MCF 10A (cell line): Measurements from ENCODE around the gene RBM7. TPM values are rescaled to one million over a fixed set of nuclear protein-coding genes. Genes with fewer than 3 reads are reported as not detected.

Experiments
- BruUV-seq: library from RNA; stranded (reverse); fragments of 400-500 nt; replicated peaks from 2 replicates; lab custom pipeline; 2021; lab: Mats Ljungman, UMichigan
- CTCF ChIA-PET: fragments of 300-600 bp; sonication (Branson Sonifier 250); formaldehyde crosslinking; extraction: SDS; loops from one replicate; lab custom pipeline; 2021; ENCODE audit warnings: antibody characterized with exemption, inconsistent platforms; lab: Yijun Ruan, JAX
- POLR2A ChIA-PET: fragments of 300-600, 350-650 bp; sonication (Branson Sonifier 250); formaldehyde crosslinking; extraction: SDS; loops from one replicate; lab custom pipeline; 2020; ENCODE audit warnings: antibody characterized with exemption, inconsistent platforms; lab: Yijun Ruan, JAX
- DNase-seq: peaks from one replicate; pipeline ENCODE4 v3.0.0-alpha.2; 2018; ENCODE audit not compliant: unreplicated experiment
- H3K27ac Mint-ChIP-seq: one replicate; pipeline ENCODE4 v1.8.0; 2022; ENCODE audit warnings: mild to moderate bottlenecking, low read depth, mixed read lengths; ENCODE audit not compliant: unreplicated experiment
- H3K27me3 Mint-ChIP-seq: one replicate; pipeline ENCODE4 v1.8.0; 2022; ENCODE audit warnings: mixed read lengths; ENCODE audit not compliant: insufficient read depth, unreplicated experiment
- H3K36me3 Mint-ChIP-seq: one replicate; pipeline ENCODE4 v1.8.0; 2022; ENCODE audit warnings: mild to moderate bottlenecking, moderate library complexity, mixed read lengths; ENCODE audit not compliant: insufficient read depth, unreplicated experiment
- H3K4me1 Mint-ChIP-seq: one replicate; pipeline ENCODE4 v1.8.0; 2022; ENCODE audit warnings: mixed read lengths; ENCODE audit not compliant: insufficient read depth, unreplicated experiment
- H3K4me3 Mint-ChIP-seq: one replicate; pipeline ENCODE4 v1.8.0; 2022; ENCODE audit warnings: mild to moderate bottlenecking, moderate library complexity, mixed read lengths; ENCODE audit not compliant: unreplicated experiment
- H3K9me3 Mint-ChIP-seq: one replicate; pipeline ENCODE4 v1.8.0; 2022; ENCODE audit warnings: mixed read lengths; ENCODE audit not compliant: unreplicated experiment
- intact Hi-C: fragments of 100-400 bp; cut with micrococcal nuclease; formaldehyde crosslinking; loops from 2 replicates; pipeline ENCODE4 v1.14.1; 2022
- total RNA-seq: library from RNA; stranded (reverse); gene quantifications from 2 replicates; pipeline ENCODE4 v1.2.3, GENCODE V29; 2022
- TF ChIP-seq, protein P1 (sequence below): fragments of 200-600 bp; IDR thresholded peaks from one replicate; pipeline ENCODE4 v1.8.0; 2022; ENCODE audit warnings: antibody characterized with exemption, mild to moderate bottlenecking; ENCODE audit not compliant: unreplicated experiment

Gene RBM7
- total RNA-seq, 1 experiment from 2014 or later, result 46.4 TPM

DNA sequence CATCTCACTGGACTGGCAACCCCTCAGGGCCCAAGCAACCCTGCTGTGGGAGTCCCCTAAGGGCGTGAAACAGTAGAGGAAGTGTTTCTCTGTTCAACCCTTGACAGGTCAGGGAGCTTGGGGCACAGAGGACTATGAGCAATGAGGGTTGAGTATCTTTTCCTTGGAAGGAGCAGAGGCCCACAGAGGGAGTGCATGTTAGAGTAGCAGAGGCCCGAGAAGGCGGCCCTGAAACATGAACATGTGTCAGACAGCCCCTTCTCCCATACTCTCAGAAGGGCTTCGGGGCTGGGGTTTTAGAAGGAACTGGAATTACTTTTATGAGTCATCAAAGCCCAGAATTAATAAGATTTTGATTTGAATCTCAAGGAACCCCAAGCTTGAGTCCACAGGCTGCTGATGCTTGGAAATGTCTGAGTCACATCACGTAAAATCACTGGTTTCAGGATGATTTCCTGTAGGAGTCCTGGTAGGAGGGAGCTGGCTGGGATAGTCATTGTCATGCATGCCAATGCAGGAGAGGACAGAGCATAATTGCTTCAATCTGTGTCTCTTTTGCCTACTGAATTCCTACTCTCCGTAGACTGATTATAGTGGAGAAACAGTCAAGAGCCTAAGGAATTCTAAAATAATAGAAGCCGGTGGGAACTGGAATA is 22.7 kb upstream of the RBM7 start:
- POLR2A ChIA-PET, result interaction anchor here (0.9 kb wide), 1 partner anchor 19 kb away, joined by 3 read pairs; no protein-coding TSS in a partner anchor
- no peak overlapping the region for H3K27ac Mint-ChIP-seq
- H3K4me1 Mint-ChIP-seq, result no peaks in the 10 kb centered on the region
- TF ChIP-seq, protein P1, sequence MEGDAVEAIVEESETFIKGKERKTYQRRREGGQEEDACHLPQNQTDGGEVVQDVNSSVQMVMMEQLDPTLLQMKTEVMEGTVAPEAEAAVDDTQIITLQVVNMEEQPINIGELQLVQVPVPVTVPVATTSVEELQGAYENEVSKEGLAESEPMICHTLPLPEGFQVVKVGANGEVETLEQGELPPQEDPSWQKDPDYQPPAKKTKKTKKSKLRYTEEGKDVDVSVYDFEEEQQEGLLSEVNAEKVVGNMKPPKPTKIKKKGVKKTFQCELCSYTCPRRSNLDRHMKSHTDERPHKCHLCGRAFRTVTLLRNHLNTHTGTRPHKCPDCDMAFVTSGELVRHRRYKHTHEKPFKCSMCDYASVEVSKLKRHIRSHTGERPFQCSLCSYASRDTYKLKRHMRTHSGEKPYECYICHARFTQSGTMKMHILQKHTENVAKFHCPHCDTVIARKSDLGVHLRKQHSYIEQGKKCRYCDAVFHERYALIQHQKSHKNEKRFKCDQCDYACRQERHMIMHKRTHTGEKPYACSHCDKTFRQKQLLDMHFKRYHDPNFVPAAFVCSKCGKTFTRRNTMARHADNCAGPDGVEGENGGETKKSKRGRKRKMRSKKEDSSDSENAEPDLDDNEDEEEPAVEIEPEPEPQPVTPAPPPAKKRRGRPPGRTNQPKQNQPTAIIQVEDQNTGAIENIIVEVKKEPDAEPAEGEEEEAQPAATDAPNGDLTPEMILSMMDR, result no peak
- intact Hi-C loops, result no loop called here
- no peaks in the 10 kb centered on the region for H3K27me3 Mint-ChIP-seq
- DNase-seq, result peak; percentile 13
- H3K36me3 Mint-ChIP-seq, result no peaks in the 10 kb centered on the region
- BruUV-seq, result no TSS peak
- CTCF ChIA-PET, result no interaction called here
- no peaks in the 10 kb centered on the region for H3K9me3 Mint-ChIP-seq
- H3K4me3 Mint-ChIP-seq, result no peak overlapping the region

DNA sequence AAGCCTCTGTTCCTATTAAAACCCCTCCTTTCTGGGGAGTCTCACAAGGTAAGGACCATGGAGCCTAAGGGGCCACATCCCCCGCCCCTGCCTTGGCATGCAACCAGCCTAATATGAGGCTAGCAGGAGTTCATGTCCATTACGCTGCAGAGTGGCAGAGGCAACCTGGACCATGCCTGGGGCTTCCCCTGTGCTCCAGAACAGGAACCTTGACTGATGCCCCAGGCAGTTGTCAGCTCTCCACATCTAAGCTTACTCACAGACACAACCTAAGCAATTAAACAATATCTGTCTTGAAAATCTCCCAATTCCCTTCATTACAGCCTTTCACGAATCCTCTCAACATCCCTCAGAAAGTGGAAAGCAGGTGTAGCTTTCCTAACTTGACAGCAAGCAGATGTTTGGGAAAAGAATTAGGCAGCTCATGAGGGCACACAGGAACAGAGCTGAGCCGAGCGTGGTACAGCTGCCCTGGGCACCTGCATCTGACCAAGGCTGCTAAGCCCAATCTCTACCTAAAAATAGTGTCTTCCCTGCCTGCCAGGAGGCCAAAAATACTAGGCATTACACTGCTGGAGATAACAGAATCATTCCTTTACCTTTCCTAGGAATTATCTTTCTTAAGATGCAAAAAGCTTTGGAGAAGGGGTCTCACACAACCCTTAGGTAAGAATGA is 20.9 kb upstream of the RBM7 start:
- Mint-ChIP-seq H3K4me3 (no peak overlapping the region), H3K4me1 (no peaks in the 10 kb centered on the region), H3K36me3 (no peaks in the 10 kb centered on the region), H3K9me3 (no peaks in the 10 kb centered on the region), H3K27me3 (no peaks in the 10 kb centered on the region), H3K27ac (no peak overlapping the region)
- DNase-seq, result no peak
- TF ChIP-seq, protein P1, result no peak
- POLR2A ChIA-PET, result interaction anchor here (1.1 to 2.5 kb wide), 2 partner anchors 10 to 12 kb away, joined by 5 to 8 read pairs; no protein-coding TSS in a partner anchor
- intact Hi-C loops, result no loop called here
- no TSS peak for BruUV-seq
- CTCF ChIA-PET, result interaction anchor here (0.9 to 1.4 kb wide), 2 partner anchors 16 to 63 kb away, joined by 4 to 5 read pairs; no protein-coding TSS in a partner anchor

DNA sequence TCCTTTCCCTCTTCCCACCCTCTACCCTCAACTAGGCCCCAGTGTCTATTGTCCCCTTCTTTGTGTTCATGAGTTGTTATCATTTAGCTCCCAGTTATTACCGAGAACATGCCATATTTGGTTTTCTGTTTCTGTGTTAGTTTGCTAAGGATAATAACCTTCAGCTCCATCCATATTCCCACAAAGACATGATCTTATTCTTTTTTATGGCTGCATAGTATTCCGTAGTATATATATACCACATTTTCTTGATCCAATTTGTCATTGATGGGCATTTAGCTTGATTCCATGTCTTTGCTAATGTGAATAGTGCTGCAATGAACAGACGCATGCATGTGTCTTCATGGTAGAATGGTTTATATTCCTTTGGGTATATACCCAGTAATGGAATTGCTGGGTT is 18.0 kb upstream of the RBM7 start:
- H3K9me3 Mint-ChIP-seq, result no peaks in the 10 kb centered on the region
- no peaks in the 10 kb centered on the region for H3K36me3 Mint-ChIP-seq
- no peak overlapping the region for H3K27ac Mint-ChIP-seq
- no TSS peak for BruUV-seq
- H3K4me3 Mint-ChIP-seq, result no peak overlapping the region
- intact Hi-C loops, result no loop called here
- POLR2A ChIA-PET, result interaction anchor here (0.5 to 1.1 kb wide), 2 partner anchors 12 to 111 kb away, joined by 3 to 4 read pairs; no protein-coding TSS in a partner anchor
- CTCF ChIA-PET, result no interaction called here
- no peaks in the 10 kb centered on the region for H3K27me3 Mint-ChIP-seq
- TF ChIP-seq, protein P1, result no peak
- H3K4me1 Mint-ChIP-seq, result no peaks in the 10 kb centered on the region
- DNase-seq, result no peak

DNA sequence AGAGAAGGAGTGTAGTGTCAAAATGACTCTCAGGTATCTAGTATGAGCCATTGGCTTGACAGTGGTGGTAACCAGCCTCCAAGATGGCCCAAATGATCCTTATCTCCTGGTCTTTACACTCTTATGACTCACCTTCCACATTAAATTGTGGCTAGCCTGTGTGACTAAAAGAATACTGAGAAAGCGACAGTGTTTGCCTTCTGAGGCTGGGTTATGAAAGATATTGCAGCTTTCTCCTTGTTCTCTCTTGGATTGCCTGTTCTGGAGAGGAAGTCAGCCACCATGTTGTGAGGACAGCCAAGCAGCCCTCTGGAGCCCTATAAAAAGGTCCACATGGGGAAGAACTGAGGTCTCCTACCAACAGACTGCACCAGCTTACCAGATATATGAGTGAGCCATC is 16.0 kb upstream of the RBM7 start:
- intact Hi-C loops, result no loop called here
- Mint-ChIP-seq H3K4me3 (no peak overlapping the region), H3K9me3 (no peaks in the 10 kb centered on the region), H3K27ac (no peak overlapping the region), H3K27me3 (no peaks in the 10 kb centered on the region), H3K4me1 (no peaks in the 10 kb centered on the region), H3K36me3 (no peaks in the 10 kb centered on the region)
- CTCF ChIA-PET, result interaction anchor here (1.3 kb wide), 1 partner anchor 36 kb away, joined by 4 read pairs; no protein-coding TSS in a partner anchor
- no TSS peak for BruUV-seq
- POLR2A ChIA-PET, result no interaction called here
- DNase-seq, result no peak
- TF ChIP-seq, protein P1, result no peak
